GM10266 (cell line): ENCODE data around the gene FZD4.

Source experiments
- DNase-seq: peaks from one replicate; pipeline ENCODE4 v3.0.0; 2012; ENCODE audit errors: extremely low spot score
- TF ChIP-seq, protein P1 (sequence below): IDR thresholded peaks from 2 replicates; pipeline ENCODE4 v1.5.1; 2012; ENCODE audit warnings: mild to moderate bottlenecking, low read depth; ENCODE audit not compliant: control insufficient read depth, insufficient read depth; ENCODE audit errors: missing control alignments

Gene FZD4

DNA sequence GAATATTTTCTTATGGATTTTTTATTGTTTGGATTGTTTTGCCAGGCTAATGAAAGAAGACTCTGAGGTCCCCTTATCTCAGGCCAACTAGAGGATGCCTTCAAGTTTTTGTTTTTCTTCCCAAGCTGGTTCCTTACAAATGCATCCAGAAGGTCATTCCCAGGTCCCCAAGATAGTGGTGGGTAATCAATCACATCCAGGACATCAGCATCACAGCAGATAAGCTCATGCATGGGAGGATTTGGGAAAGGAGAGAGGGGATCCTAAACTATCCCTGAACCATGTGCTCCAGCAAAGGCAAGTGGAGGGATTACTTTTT lies 20.7 kb downstream of the FZD4 start:
- TF ChIP-seq, protein P1, sequence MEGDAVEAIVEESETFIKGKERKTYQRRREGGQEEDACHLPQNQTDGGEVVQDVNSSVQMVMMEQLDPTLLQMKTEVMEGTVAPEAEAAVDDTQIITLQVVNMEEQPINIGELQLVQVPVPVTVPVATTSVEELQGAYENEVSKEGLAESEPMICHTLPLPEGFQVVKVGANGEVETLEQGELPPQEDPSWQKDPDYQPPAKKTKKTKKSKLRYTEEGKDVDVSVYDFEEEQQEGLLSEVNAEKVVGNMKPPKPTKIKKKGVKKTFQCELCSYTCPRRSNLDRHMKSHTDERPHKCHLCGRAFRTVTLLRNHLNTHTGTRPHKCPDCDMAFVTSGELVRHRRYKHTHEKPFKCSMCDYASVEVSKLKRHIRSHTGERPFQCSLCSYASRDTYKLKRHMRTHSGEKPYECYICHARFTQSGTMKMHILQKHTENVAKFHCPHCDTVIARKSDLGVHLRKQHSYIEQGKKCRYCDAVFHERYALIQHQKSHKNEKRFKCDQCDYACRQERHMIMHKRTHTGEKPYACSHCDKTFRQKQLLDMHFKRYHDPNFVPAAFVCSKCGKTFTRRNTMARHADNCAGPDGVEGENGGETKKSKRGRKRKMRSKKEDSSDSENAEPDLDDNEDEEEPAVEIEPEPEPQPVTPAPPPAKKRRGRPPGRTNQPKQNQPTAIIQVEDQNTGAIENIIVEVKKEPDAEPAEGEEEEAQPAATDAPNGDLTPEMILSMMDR: no peak
- no peak for DNase-seq

DNA sequence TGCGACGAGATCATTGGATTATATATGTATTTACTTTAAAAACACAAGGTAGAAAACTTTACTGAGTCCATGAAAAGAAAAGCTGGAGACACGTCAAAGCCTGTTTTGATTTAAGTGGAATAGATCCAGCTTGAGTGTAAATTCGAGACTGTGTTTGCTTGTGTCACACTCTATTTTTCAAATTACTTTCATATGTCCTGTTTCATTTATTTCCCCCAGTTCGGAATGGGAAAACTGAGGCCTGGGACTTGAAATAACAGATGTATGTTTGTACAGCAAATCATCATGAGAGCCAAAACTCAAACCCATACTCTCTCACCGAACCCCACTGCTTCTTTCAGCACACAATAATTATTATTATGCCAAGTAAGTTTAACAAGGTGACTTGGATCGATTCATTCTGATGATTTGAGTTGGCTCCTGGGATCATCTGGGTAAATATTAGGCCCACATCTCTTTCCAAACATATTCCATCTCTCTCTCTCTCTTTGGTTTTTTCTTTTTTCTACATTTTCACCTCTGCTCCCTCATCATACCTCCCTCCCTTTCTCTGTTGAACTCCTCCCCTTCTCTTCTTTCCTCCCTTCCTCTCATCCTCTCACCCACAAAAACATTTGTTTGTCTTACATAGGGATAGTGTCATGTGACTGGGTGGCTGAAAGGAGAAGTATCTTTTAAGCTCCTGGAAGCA lies 21.2 kb downstream of the FZD4 start:
- TF ChIP-seq, protein P1: no peak
- no peak for DNase-seq

DNA sequence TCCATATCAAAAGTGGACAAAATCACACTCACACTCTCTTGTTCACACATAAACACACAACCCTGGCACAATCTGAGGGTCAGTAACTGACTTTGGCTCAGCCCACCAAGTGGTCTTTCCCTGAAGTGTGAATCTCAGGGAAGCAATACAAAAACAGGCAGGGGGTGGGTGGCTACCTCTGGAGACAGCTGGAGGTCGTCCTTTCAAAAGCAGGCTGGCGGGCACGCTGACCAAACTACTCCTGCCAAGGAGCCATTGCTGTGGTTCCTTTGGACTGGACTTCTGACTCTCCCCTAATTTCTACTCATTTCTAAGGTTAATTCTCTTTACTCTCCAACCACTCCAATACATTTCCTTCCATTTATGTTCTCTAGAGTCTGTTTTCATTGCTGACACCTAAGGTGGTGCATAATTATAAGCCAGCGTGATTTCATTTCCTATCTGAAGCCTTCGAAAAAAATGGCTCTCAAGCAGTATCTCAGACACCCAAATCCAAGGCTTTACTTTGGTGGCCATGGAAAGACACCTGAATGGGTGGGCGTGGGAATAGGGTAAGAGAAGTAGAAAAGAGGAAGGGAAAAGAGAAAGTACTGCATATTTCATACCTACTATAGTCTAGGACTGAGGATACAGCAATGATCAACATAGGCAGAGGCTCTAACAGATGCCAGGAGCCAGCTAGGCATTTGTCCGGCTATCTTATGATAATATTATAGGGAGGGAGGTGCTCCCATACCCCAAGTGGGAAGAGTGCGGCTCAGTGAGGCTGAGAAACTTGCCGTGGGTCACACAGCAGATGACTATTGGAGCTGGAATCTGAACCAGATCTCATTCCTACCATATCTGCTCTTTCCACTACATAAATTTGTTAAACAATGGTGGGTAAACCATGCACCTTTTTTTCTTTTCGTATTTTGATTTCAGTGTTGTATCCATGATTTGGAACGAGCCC lies 22.0 kb downstream of the FZD4 start:
- DNase-seq: no peak
- TF ChIP-seq, protein P1: no peak

DNA sequence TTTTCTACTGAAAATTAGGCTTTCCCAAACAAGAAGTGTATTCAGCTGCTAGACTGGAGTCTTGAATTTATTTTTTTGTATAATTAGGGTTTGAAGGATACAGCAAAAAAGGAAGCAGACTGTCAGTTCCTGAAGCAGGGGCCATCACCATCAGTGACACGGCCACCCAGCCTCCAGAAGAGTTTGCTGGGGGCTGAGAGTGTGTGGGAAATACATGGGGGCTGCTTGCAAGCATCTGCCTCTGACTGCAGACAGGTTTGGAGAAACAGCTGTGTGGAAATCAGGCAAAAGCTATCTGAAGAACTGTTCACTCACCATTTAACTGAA lies 23.0 kb downstream of the FZD4 start:
- no peak for DNase-seq
- TF ChIP-seq, protein P1: no peak

DNA sequence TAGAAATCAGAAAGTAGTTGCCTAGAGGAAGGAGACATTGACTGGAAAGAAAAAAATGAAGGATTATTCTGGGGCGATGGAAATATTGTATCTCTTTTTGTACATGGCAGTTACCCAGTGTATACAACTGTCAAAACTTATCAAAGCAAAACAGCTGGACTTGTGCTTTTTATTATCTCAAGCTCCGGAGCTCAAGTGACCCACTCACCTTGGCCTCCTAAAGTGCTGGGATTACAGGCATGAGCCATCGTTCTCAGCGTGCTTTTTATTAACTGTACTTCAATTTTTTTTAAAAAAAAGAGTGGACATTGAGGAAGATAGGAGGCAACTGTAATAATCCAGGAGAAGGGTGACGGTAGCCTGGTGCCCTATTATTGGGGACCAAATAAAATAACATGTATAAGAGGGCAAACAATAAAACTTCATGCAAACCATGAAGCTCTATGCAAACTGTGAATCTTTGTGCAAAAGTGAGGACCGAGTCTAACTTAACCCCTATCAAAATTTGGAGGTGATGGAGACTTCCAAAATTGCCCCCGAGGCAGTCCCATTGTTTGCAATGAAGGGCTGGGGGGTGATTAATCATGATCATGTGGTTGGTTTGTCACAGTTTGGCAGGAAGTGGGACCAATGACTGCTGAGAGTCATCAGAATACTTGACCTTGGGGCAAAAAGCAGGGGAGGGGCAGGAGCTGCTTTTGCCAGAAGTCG lies 23.5 kb downstream of the FZD4 start:
- no peak for DNase-seq
- TF ChIP-seq, protein P1: no peak

DNA sequence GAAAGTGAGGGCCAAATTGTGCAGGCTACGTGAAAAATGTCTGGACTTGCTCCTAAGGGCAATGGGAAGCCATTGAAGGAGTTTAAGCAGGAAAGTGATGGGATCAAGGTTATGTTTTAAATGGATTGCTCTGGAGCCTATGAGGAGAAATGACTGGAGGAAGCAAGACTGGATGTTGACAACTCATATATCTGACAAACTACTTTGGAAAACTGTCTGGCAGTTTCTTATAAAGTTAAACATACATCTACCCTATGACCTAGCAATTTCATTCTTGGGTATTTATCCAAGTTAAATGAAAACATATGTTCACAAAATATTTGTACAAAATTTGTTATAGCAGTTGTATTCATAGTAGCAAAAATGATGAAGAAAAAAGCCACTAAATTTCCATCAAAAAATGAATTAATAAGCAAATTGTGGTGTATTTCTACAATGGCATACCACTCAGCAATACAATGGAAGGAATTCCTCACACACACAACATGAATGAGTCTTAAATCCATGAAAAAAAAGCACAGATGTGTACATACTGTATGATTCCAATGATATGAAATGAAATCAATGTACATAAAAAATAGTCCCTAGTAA lies 24.1 kb downstream of the FZD4 start:
- TF ChIP-seq, protein P1: no peak
- DNase-seq: no peak
